IMR-90 (cell line): ENCODE measurements around the gene SLC22A5. TPM values are rescaled to one million over a fixed set of nuclear protein-coding genes. Genes with fewer than 3 reads are reported as not detected.

Experiments
- ATAC-seq: fragments of 200-7000 bp; cut with Tn5 transposase; 2 replicates; pipeline ENCODE4 v1.9.1; 2020; ENCODE audit warnings: low read depth, mild to moderate bottlenecking, moderate library complexity
- BruUV-seq: library from RNA; stranded (reverse); fragments of 400-500 nt; replicated peaks from 2 replicates; lab custom pipeline; 2021; lab: Mats Ljungman, UMichigan
- CTCF ChIA-PET: fragments of 300-600 bp; formaldehyde crosslinking; extraction: SDS; loops from one replicate; lab custom pipeline; 2021; ENCODE audit warnings: antibody characterized with exemption; lab: Yijun Ruan, JAX
- POLR2A ChIA-PET: fragments of 300-600 bp; sonication (Branson Sonifier 250); formaldehyde crosslinking; loops from one replicate; lab custom pipeline; 2022; ENCODE audit warnings: antibody characterized with exemption; ENCODE audit not compliant: unreplicated experiment; lab: Charles Lee
- DNase-seq: peaks from one replicate; pipeline ENCODE4 v3.0.0; 2013
- H2AFZ ChIP-seq: replicated peaks from 2 replicates; pipeline ENCODE3; 2013; ENCODE audit warnings: low read length, mild to moderate bottlenecking; ENCODE audit not compliant: poor library complexity
- H2AK5ac ChIP-seq: 2 replicates; pipeline ENCODE4 v1.6.1; 2013; ENCODE audit warnings: low read depth, low read length, inconsistent platforms
- H2AK9ac ChIP-seq: replicated peaks from 2 replicates; pipeline ENCODE3; 2013; ENCODE audit warnings: mild to moderate bottlenecking, low read depth, low read length, moderate library complexity; ENCODE audit not compliant: poor library complexity
- H2BK120ac ChIP-seq: 2 replicates; pipeline ENCODE4 v1.6.1; 2013; ENCODE audit warnings: low read depth, low read length, inconsistent platforms
- H2BK15ac ChIP-seq: 3 replicates; pipeline ENCODE4 v1.6.1; 2013; ENCODE audit warnings: low read depth, low read length, inconsistent platforms
- H2BK20ac ChIP-seq: 2 replicates; pipeline ENCODE4 v1.6.1; 2013; ENCODE audit warnings: low read depth, mild to moderate bottlenecking, inconsistent platforms, low read length, moderate library complexity
- H2BK5ac ChIP-seq: 2 replicates; pipeline ENCODE4 v1.6.1; 2013; ENCODE audit warnings: mild to moderate bottlenecking, low read depth, low read length, inconsistent platforms; ENCODE audit not compliant: poor library complexity, severe bottlenecking
- H3K14ac ChIP-seq: replicated peaks from 2 replicates; pipeline ENCODE4 v1.6.1; 2013; ENCODE audit warnings: low read depth, low read length, inconsistent platforms
- H3K18ac ChIP-seq: 2 replicates; pipeline ENCODE4 v1.6.1; 2013; ENCODE audit warnings: low read depth, low read length, control low read depth
- H3K23ac ChIP-seq: 2 replicates; pipeline ENCODE4 v1.6.1; 2013; ENCODE audit warnings: low read depth, low read length, inconsistent platforms
- H3K27ac ChIP-seq: 2 replicates; pipeline ENCODE4 v1.5.1; 2013; ENCODE audit warnings: mild to moderate bottlenecking, control low read depth, low read length; ENCODE audit not compliant: insufficient read depth
- H3K27me3 ChIP-seq: 2 replicates; pipeline ENCODE4 v1.6.1; 2013; ENCODE audit warnings: low read length; ENCODE audit not compliant: control insufficient read depth, insufficient read depth
- H3K36me3 ChIP-seq: 2 replicates; pipeline ENCODE4 v1.6.1; 2013; ENCODE audit warnings: low read length, mixed read lengths; ENCODE audit not compliant: control insufficient read depth, insufficient read depth
- H3K4ac ChIP-seq: 2 replicates; pipeline ENCODE4 v1.6.1; 2013; ENCODE audit warnings: low read depth, low read length, inconsistent platforms
- H3K4me1 ChIP-seq: 2 replicates; pipeline ENCODE4 v1.6.1; 2013; ENCODE audit warnings: low read length, mixed read lengths; ENCODE audit not compliant: control insufficient read depth, insufficient read depth
- H3K4me2 ChIP-seq: 2 replicates; pipeline ENCODE4 v1.6.1; 2013; ENCODE audit warnings: low read depth, mild to moderate bottlenecking, control low read depth, low read length, moderate library complexity
- H3K4me3 ChIP-seq: 2 replicates; pipeline ENCODE4 v1.5.1; 2013; ENCODE audit warnings: low read depth, mild to moderate bottlenecking, control low read depth, low read length, moderate library complexity; ENCODE audit not compliant: insufficient read depth
- H3K56ac ChIP-seq: 2 replicates; pipeline ENCODE4 v1.6.1; 2013; ENCODE audit warnings: low read length, inconsistent platforms; ENCODE audit not compliant: insufficient read depth; ENCODE audit errors: extremely low read depth
- H3K79me1 ChIP-seq, 2 experiments: 2 replicates each; pipeline ENCODE4 v1.6.1; 2013; ENCODE audit warnings: low read length in 2 of 2, inconsistent platforms in 1 of 2, low read depth in 1 of 2
- H3K9ac ChIP-seq: 2 replicates; pipeline ENCODE4 v1.6.1; 2013; ENCODE audit warnings: low read depth, low read length, control low read depth
- H3K9me1 ChIP-seq: 2 replicates; pipeline ENCODE4 v1.6.1; 2013; ENCODE audit warnings: low read length, inconsistent platforms; ENCODE audit not compliant: insufficient read depth
- H3K9me3 ChIP-seq: 2 replicates; pipeline ENCODE4 v1.6.1; 2013; ENCODE audit warnings: low read length; ENCODE audit not compliant: control insufficient read depth, insufficient read depth
- H4K20me1 ChIP-seq: 2 replicates; pipeline ENCODE4 v1.6.1; 2013; ENCODE audit warnings: low read length, inconsistent platforms; ENCODE audit not compliant: insufficient read depth
- H4K5ac ChIP-seq: 2 replicates; pipeline ENCODE4 v1.6.1; 2013; ENCODE audit warnings: mild to moderate bottlenecking, low read depth, low read length, control low read depth
- H4K8ac ChIP-seq, 2 experiments: 2 replicates each; pipeline ENCODE4 v1.6.1; 2013; ENCODE audit warnings: low read depth in 2 of 2, low read length in 2 of 2, control low read depth in 1 of 2, inconsistent platforms in 1 of 2
- H4K91ac ChIP-seq: 2 replicates; pipeline ENCODE4 v1.6.1; 2013; ENCODE audit warnings: low read depth, low read length, inconsistent platforms; ENCODE audit not compliant: insufficient read depth
- BHLHE40 ChIP-seq: fragments of 150-350 bp; IDR thresholded peaks from 2 replicates; pipeline ENCODE4 v1.6.1; 2016; ENCODE audit warnings: mild to moderate bottlenecking, low read depth, low read length
- CEBPB ChIP-seq: IDR thresholded peaks from 2 replicates; pipeline ENCODE4 v1.6.1; 2012; ENCODE audit warnings: low read depth, low read length, improper control_type of control experiment
- CTCF ChIP-seq: conservative IDR thresholded peaks from 2 replicates; pipeline ENCODE4 v1.5.1; 2012; ENCODE audit warnings: mild to moderate bottlenecking, low read depth, low read length, improper control_type of control experiment
- ELK1 ChIP-seq: fragments of 150-350 bp; IDR thresholded peaks from 2 replicates; pipeline ENCODE4 v1.6.1; 2016; ENCODE audit warnings: low read depth, mild to moderate bottlenecking, low read length, moderate library complexity, borderline replicate concordance
- MAFK ChIP-seq: IDR thresholded peaks from 2 replicates; pipeline ENCODE4 v1.6.1; 2012; ENCODE audit warnings: low read depth, low read length, improper control_type of control experiment
- MAZ ChIP-seq: IDR thresholded peaks from 2 replicates; pipeline ENCODE4 v1.6.1; 2012; ENCODE audit warnings: low read depth, mild to moderate bottlenecking, low read length, improper control_type of control experiment, moderate library complexity, borderline replicate concordance
- MXI1 ChIP-seq: IDR thresholded peaks from 2 replicates; pipeline ENCODE4 v1.6.1; 2012; ENCODE audit warnings: low read depth, mild to moderate bottlenecking, low read length, moderate library complexity, borderline replicate concordance
- NFE2L2 ChIP-seq: fragments of 150-350 bp; IDR thresholded peaks from 2 replicates; pipeline ENCODE4 v1.6.1; 2016; ENCODE audit warnings: low read depth, mild to moderate bottlenecking, low read length
- RAD21 ChIP-seq: IDR thresholded peaks from 2 replicates; pipeline ENCODE4 v1.6.1; 2012; ENCODE audit warnings: low read length, improper control_type of control experiment
- RFX5 ChIP-seq: IDR thresholded peaks from 2 replicates; pipeline ENCODE4 v1.8.0; 2012; ENCODE audit warnings: low read depth, mild to moderate bottlenecking, low read length, moderate library complexity
- USF2 ChIP-seq: fragments of 150-350 bp; IDR thresholded peaks from 2 replicates; pipeline ENCODE4 v1.6.1; 2017; ENCODE audit warnings: mild to moderate bottlenecking, antibody characterized with exemption, low read length, low read depth
- dilution Hi-C: fragments of 300-500 bp; cut with HindIII; formaldehyde crosslinking; loops from one replicate; pipeline ENCODE4 v1.14.3; 2018; ENCODE audit warnings: low sequenced_read_pairs; ENCODE audit not compliant: unreplicated experiment
- in situ Hi-C: fragments of 300-500 bp; cut with MboI; formaldehyde crosslinking; loops from 3 replicates; pipeline ENCODE4 v1.14.3; 2019; ENCODE audit warnings: low sequenced_read_pairs, inconsistent platforms, mixed read lengths
- intact Hi-C: fragments of 100-400 bp; cut with micrococcal nuclease; formaldehyde crosslinking; loops from 2 replicates; pipeline ENCODE4 v1.10.0; 2022
- polyA plus RNA-seq, 3 experiments: library from polyadenylated mRNA; depleted of rRNA; stranded (reverse); fragments of >200 nt; gene quantifications; 2 replicates each; pipeline ENCODE4 v1.2.3, GENCODE V29; 2012; ENCODE audit warnings: low replicate concordance in 1 of 3
- total RNA-seq: library from RNA; depleted of rRNA; stranded (reverse); fragments of >200 nt; gene quantifications from 2 replicates; pipeline ENCODE4 v1.2.3, GENCODE V29; 2012

The SLC22A5 gene
- total and polyA plus RNA-seq, 2 of the 4 experiments (the other 2 are of a cell fraction), result 6.1 to 7.1 TPM

- peaks cover 2% of the 10 kb centered on the region; the same call in 1 of the 2 replicates for H3K27me3 ChIP-seq
- no peak overlapping the region for H3K14ac ChIP-seq
- no peak overlapping the region for H3K18ac ChIP-seq
- CTCF ChIA-PET, result interaction anchor here (0.6 kb wide), 1 partner anchor 200 kb away, joined by 3 read pairs; no protein-coding TSS in a partner anchor
- H2AK5ac ChIP-seq, result 0 out of 2 replicates have a peak overlapping the region, but pooled peaks have one; percentile 9
- no peak overlapping the region for H3K4me3 ChIP-seq
- 0 out of 2 replicates have a peak overlapping the region, but pooled peaks have one; percentile 44 for H2BK120ac ChIP-seq
- TF ChIP-seq CEBPB (no peak), MXI1 (no peak), MAFK (no peak), RFX5 (no peak), ELK1 (no peak), MAZ (no peak), BHLHE40 (no peak), CTCF (no peak), NFE2L2 (no peak), USF2 (no peak), RAD21 (no peak)
- no peak overlapping the region for H4K5ac ChIP-seq
- H3K27ac ChIP-seq, result no peak overlapping the region
- no peak overlapping the region for H3K4ac ChIP-seq
- peaks cover 4% of the 10 kb centered on the region; the same call in 1 of the 2 replicates for H3K36me3 ChIP-seq
- peak overlapping the region; percentile 7; the same call in 1 of the 2 replicates for H3K23ac ChIP-seq
- H2AFZ ChIP-seq, result no peak overlapping the region
- dilution Hi-C loops (no loop called here), in situ Hi-C loops (no loop called here), intact Hi-C loops (no loop called here)
- H3K9me3 ChIP-seq, result no peaks in the 10 kb centered on the region
- H4K91ac ChIP-seq, result no peak overlapping the region
- POLR2A ChIA-PET, result no interaction called here
- no peak overlapping the region for H2BK20ac ChIP-seq
- H3K9ac ChIP-seq, result no peak overlapping the region
- ATAC-seq, result no peak
- no TSS peak for BruUV-seq
- no peak for DNase-seq
- H2BK15ac ChIP-seq, result no peak overlapping the region; the same call in 2 of the 3 replicates
- H3K4me2 ChIP-seq, result no peak overlapping the region
- H3K56ac ChIP-seq, result no peak overlapping the region
- peaks cover 25% of the 10 kb centered on the region for H3K4me1 ChIP-seq
- peaks cover 0 to 7% of the 10 kb centered on the region in 2 experiments; a peak in 2 of 4 replicates for H3K79me1 ChIP-seq
- no peak overlapping the region for H2BK5ac ChIP-seq
- H4K20me1 ChIP-seq, result peaks cover 3% of the 10 kb centered on the region; the same call in 1 of the 2 replicates
- no peak overlapping the region for H4K8ac ChIP-seq
- H3K9me1 ChIP-seq, result peaks cover 23% of the 10 kb centered on the region
- H2AK9ac ChIP-seq, result no peak overlapping the region
Observed at GRCh38 chr5:132391870-132392269, 22.4 kb downstream of the SLC22A5 start.
